ENCODE data around the gene IER5L.

IER5L gene

DNA sequence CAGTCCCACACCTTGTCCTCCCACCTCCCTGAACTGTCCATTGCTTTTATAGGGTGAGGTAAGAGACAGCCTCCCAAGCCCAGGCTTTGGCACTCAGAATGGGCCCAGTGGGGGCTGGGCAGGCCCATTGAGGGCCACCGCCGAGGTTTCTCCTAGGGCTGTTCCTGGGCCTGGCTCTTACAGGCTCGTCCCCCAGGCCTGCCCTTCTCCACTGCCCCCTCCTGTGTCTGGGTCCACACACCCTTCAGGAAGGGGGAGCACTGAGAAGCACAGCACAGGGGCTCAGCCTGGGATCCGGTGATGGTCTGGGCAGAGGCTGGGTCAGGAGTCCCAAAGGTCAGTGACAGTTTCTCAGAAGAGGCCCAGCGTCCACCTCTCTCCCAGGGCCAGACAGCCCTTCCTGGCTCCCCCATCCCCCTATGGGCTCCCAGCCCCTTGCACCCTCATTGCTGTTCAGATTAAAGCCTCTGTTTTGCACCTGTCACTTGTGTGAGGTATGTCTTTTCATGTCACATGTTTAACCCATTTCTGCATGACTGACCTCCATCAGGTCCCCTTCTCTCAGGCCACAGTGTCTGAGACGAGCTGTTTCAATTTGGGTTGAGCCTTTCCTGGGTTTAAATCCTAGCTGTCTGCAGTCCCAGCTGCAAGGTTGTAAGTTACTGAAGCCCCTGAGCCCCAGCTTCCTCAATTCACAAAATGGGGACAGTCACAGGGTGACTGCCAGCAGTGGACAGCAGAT lies 29.4 kb downstream of the IER5L start:
- in situ Hi-C loops (cut with HindIII; ENCODE audit: low pct_ligation_motif_present, low pct_unique_long_range_greater_than_20kb, low sequenced_read_pairs) = no loop called here
- no peak for DNase-seq

DNA sequence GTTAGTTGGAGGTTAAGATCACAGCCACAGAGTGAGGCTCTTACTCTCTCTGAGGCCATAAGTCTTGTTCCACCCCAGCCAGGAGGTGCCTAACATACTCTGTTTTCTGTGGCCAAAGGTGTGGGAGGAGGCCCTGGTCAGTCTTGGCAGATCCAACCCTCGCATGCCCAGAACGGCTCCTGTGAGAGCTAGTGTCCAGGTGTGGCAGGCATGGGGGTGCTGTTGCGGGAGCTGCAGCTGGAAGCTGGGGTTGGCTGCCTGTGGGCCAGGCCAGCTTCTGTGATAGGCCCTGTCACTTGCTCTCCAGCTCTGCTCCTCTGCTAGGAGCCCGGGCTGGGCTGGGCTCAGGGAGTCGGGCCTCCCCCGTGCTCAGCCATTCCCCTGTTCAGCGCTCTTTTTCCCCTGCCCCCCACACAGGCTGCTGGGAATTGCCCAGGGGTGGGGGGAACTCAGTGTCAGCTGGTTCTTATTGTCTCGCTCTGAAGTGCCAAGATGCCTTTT lies 31.6 kb downstream of the IER5L start:
- DNase-seq = no peak
- in situ Hi-C loops (cut with HindIII; ENCODE audit: low pct_ligation_motif_present, low pct_unique_long_range_greater_than_20kb, low sequenced_read_pairs) = no loop called here

DNA sequence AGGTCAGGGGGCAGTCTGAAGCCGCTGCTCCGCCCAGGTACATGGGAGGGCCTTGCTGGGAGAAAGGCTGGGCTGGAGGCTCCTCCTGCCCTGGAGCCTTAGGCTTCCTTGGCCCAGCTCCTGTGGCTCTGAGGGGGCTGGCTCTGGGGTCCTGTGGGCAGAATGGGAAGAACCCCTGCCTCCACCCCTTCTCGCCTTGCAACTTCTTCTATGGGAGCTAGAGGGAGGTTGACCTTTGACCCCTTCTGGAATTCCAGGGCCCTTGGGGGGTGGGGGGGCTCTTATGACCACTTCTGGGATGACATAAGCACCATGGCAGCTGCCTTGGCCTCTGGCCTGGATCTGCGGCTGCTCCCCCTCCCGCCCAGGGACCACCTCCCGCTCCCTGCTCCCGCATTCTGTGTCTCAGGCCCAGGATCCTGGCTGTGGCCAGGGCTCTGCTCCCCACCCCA lies 32.2 kb downstream of the IER5L start:
- in situ Hi-C loops (cut with HindIII; ENCODE audit: low pct_ligation_motif_present, low pct_unique_long_range_greater_than_20kb, low sequenced_read_pairs) = no loop called here

DNA sequence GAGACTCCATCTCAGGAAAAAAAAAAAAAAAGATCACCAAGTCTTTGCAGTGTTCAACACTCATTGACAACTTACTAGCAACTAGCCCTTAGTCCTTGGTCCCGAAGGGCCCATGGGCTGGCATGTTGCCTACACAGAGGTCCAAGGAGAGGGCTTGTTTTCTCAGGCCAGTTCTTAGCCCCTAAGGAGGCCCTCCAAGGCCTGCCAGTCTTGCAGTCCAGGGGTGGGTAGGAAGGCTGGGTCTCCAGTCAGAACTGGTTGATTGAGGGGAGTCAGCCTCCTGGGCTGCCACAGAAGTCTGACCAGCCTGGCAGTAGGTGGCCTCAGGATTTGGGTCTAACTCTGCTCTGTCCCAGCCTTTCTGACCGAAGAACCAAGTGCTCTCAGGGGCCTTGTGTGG lies 32.7 kb downstream of the IER5L start:
- in situ Hi-C loops (cut with HindIII; ENCODE audit: low pct_ligation_motif_present, low pct_unique_long_range_greater_than_20kb, low sequenced_read_pairs) = no loop called here

More for the DNA sequence above, 32.2 kb downstream of the IER5L start:
- no peak for DNase-seq

DNA sequence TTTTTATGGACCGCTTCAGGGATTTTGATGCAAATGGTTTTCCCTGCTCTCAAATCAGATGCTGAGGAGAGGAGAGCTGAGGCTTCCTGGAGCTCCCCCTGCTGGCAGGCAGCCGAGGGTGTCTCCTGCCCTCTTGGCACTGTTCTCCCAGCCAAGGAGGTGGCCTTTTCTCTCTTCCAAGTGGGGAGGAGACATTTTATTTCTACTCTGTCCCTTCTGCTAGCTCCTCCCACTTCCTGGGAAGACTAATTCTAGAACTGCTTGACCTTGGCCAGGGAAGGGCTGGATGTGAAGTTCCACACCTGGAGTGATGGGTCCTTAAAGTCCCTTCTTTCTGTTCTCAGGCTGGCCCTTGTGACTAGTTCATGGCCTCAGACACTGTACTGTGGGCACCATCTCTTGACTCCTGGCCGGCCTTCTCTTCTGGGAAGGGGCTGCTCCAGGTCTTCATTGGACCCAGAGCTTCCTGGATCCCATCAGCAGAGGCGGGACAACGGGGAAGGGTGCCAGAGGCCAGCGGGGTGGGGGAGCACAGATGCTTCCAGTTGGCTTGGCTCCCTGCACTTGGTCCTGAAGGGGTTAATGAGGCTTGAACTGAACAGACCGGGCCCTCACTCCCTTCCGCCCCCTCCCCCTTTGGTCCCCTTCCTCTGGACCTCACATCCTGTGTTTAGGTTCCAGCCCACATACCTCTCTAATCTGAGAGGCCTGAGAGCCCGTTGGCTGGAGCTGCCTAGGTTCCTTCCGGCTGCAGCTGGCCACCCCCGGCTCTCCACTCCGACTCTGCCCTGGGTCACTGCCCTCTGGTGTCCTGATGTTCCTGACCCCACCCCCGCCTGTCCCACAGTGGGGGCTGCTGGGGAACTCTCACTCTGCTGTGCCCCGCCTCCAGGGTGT lies 34.8 kb downstream of the IER5L start:
- in situ Hi-C loops (cut with HindIII; ENCODE audit: low pct_ligation_motif_present, low pct_unique_long_range_greater_than_20kb, low sequenced_read_pairs) = no loop called here
- DNase-seq = peak; percentile 80

More for the DNA sequence above, 32.7 kb downstream of the IER5L start:
- no peak for DNase-seq

DNA sequence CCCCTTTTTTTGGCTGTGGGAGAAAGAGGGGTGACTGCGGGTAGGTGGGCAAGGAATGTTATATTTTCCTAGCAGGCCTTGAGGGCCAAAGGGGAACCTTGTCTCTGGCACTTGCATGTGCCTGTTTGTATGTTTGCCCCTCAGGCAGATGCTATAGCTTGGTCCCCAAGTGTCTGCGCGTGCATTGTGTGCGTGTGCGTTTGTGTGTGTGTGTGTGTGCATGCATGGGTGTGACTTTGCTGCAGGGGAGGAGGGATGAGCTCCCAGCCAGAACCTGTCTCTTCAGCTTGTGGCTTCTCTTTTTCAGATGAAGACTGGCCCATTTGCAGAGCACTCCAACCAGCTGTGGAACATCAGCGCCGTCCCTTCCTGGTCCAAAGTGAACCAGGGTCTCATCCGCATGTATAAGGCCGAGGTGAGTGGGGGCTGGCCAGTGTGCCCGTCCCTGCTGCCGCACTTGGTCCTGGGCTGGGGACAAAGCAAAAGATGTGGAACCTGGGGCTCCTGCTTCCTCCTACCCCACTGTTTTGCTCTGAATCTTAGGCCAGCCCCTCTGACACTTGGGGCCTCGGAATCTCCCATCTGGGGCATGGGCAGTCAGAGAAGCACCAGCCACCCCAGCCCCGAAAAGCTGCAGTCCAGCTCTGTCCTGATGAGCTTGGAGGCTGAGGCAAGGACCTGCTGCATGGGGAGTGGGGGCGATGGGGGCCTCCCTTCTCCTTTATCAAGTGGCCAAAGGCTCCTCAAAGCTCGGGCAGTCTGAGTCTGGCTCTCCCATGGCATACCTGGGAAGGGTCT lies 35.7 kb downstream of the IER5L start:
- no peak for DNase-seq
- in situ Hi-C loops (cut with HindIII; ENCODE audit: low pct_ligation_motif_present, low pct_unique_long_range_greater_than_20kb, low sequenced_read_pairs) = no loop called here

DNA sequence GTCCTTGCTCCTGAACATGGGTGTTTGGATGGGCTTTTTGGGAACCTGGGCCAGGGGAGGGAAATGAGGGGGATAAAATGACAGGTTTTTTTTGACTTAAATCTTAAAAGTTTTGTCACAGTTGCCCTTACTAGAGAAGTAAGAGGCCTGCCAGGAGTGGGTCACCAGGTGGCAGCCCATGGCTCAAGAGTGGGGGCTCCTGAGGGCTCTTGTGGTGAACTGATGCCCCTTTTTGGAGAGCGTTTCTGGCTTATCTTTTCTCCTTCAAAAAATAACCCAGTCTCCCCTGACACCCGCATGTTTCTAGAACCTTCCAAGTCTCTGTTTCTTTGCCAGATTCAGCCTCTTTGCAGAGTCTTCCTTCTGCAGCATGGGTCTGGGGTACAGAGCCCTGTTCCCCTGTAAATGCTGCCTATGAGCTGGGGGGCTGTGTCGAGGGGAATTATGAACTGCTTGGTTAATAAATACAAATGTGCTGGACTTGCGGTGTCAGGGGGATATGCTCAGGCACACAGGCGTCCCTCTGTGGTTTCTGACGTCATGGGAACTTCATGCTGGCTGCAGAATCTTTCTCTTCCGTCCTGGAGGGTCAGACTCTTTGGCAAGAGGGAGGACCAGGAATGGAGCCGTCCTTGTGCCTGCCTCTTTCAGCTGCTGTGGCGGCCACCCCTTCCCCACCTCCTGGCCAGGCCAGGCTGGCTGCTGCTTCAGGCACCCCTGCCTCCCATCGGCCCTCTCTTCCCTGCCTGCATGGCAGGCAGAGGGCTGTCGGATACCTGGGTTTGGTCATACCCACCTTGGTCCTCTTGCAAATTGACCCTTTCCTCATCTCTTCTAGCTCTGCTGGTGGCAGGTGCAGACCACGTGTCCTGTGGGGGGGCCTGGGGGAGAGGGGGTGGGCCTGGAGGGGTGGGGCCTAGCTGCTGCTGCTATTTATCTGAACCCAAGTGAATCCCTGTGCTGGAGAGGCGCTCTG lies 36.7 kb downstream of the IER5L start:
- peak; percentile 83 for DNase-seq
- in situ Hi-C loops (cut with HindIII; ENCODE audit: low pct_ligation_motif_present, low pct_unique_long_range_greater_than_20kb, low sequenced_read_pairs) = no loop called here

DNA sequence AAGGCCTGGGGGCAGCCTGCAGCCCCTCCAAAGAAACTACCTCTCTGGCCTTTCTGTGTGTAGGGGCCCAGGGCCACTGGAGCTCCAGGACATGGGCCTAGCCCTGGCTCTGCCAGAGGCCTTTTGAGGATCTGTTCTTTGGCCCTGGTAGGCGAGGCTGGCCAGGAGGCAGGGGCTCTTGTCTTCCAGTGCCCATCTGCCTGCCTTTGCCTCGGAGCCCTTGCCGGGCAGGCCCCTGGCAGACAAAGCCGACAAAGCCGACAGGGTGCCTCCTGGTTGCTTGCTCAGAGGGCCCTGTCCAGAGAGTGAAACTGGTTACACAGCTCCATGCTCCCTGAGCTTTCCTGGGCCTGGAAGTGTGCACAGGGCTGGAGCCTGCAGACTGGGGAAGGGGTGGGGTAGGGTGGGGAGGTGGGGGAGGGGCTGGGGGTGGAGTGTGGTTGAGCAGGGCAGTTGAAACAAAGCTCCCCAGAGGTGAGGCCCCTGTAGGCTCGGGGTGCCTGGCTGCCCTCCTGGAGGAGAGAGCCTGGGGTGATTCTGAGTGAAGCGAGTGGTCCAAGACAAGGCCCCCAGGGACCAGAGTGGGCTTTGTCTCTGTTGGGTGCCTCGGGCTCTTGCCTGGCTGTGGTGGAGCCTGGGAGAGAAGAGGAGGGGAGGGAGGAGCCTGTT lies 37.5 kb downstream of the IER5L start:
- DNase-seq = peak; percentile 39
- in situ Hi-C loops (cut with HindIII; ENCODE audit: low pct_ligation_motif_present, low pct_unique_long_range_greater_than_20kb, low sequenced_read_pairs) = no loop called here

DNA sequence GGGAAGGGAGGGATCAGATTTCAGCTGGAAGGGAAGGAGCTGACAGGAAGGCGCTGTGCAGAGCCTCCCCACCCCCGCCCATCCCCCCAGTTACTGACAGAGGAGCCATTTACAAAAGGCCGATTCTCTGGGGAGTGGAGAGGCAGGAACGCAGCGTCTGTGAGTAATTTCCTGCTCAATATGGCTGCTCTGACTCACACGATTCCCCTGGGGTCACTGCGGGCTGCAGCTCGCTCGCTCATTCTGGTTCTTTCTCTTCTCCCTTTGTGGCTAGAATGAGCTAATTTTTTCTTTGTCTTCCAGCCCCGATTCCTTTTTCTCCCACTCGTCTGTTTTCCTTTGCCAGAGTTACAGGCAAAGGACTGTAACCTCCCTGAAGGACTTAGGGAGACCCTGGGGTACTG lies 38.1 kb downstream of the IER5L start:
- peak; percentile 97 for DNase-seq
- in situ Hi-C loops (cut with HindIII; ENCODE audit: low pct_ligation_motif_present, low pct_unique_long_range_greater_than_20kb, low sequenced_read_pairs) = no loop called here

DNA sequence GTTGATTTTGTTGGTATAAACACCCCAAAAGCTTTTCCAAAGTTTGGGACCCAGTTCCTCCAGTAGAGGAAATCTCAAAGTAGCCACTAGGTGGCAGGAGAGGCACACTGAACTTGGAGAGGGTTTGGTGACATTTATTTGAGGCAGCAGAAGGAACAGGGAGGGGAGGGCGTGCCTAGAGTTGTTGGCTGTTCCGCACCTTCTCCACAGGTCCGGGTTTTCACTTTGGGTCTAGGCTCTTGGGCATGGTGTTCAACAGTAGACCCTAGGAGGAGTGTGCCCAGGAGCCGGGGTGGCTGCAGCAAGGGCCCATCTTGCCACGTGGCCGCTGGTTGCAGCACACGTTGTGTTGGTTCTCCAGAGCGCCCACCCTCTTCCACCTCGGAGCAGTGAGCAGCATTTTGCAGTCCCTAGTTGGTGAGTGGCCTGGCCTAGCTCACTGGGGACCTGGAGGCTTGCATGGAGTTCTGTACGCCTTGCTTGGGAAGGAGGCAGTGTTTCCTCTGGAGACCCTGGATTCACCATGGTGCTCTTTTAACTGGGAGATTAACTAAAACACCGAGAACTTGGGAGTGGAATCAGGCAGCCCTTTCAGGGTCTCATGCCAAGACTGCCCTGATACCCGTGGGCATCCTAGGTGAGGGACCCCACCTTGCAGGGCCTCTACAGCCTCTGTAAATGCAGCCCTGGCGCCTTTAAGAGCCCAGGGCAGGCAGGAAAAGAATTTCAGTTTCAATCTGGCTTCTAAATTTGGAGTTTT lies 38.6 kb downstream of the IER5L start:
- DNase-seq = peak; percentile 79
- in situ Hi-C loops (cut with HindIII; ENCODE audit: low pct_ligation_motif_present, low pct_unique_long_range_greater_than_20kb, low sequenced_read_pairs) = no loop called here

DNA sequence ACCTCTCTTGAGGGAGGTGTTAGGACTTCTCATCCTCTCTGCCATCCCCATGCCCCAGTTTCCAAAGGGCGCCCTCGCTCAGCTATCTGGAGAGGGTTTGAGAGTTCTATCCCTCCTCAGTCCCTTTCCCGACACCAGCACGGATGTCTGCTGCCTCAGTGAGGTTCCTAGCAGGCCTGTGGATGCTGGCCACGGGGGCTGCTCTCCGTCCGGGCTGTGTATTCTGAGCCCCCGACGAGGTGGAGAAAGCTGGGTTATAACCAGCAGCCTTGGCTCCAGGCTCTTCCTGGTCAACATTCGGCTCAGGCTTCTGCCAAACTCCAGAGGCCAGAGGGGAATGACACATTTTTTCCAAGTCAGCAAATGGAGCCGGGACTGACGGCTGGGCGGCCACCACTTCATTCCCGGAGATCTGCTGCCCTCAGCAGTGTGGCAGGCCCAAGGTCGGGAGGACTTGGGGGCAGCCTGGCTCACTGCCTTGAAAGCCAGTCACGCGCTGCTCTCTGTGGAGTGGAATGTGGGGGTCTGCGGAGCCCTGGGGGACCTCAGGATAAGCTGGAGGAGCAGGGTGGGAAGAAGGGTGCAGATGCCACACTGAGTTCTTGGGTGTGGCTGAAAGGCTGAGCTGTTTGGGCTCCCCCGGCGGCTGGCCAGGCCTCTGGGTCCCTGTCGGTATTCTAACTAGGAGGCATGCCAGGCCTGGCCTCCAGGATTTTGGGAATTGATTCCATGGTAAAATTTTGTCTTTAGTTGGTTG lies 39.4 kb downstream of the IER5L start:
- in situ Hi-C loops (cut with HindIII; ENCODE audit: low pct_ligation_motif_present, low pct_unique_long_range_greater_than_20kb, low sequenced_read_pairs) = no loop called here

DNA sequence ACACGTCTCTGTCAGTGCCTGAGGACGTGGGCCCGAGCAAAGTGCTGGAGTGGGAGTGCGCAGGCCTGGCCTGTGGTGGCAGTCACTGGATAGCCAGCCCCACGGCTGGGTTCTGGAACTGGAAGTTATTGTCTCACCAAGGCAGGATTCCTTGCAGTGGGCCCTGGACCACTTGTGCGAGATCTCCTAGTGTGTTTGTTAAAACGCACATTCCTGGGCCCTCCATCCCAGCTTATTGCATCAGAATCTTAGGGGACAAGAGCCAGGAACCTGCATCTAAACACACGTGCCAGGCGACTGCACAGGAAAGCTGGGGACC lies 40.0 kb downstream of the IER5L start:
- no peak for DNase-seq
- in situ Hi-C loops (cut with HindIII; ENCODE audit: low pct_ligation_motif_present, low pct_unique_long_range_greater_than_20kb, low sequenced_read_pairs) = no loop called here

More for the DNA sequence above, 39.4 kb downstream of the IER5L start:
- DNase-seq = no peak

DNA sequence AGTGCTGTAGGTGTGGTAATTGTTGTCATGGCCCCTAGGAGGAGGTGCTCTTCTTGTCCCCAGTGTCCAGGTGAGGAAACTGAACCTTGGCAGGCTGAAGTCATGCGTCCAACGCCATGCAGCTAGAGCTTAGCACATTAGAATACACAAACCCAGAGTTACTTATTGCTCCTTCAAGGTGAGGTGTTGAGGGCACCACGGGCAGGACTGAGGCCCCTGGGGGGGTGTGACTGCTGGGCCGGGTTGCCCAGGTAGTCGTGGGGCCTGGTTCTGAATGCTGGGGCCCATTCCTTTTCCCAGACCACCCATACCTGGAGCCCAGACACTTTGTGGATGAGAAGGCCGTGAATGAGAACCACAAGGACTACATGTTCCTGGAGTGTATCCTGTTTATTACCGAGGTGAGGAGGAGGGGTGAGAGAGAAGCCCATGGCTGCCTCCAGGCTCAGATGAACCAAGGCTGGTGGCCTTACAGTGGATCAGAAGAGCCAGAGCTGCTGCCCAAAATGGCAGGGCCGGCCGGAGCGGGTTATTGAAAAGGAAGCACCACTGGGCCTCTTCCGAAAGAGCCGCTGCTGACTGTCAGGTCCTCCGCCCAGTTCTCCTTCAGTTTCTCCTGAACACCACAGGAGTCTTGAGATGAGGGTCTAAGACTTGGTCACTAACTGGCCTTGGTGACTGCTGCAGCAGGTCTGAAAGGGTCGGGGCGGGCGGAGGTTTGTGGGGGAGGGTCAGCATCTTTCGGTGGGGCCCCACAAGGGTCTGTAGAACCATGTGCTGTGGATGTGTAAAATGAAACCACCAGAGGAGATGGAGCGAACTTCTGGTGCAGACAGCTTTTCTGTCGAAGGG lies 40.5 kb downstream of the IER5L start:
- DNase-seq = no peak
- in situ Hi-C loops (cut with HindIII; ENCODE audit: low pct_ligation_motif_present, low pct_unique_long_range_greater_than_20kb, low sequenced_read_pairs) = no loop called here

DNA sequence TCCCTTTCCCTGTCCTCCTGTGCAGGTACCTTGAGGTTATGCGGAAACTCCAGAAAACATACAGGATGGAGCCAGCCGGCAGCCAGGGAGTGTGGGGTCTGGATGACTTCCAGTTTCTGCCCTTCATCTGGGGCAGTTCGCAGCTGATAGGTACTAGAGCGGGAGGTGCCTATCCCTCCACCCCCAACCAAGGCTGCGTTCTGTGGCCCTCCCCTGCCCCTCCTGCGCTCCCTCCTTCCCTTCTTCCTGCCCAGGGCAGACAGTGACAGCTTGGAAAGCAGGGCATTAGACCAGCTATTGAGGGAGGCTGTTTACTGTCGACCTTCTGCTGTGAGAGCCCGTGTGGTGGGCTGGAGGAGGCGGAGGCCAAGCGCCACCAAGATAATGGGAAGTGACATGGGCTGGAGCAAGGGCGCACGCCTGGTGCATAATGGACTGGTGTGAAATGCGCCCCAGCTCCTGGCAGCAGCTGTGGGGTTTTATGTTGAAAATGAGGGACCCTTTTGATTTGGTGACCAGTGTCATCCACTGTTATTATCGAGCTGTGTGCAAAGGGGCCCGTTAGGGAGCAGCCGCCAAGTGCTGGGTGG lies 41.5 kb downstream of the IER5L start:
- DNase-seq = no peak
- in situ Hi-C loops (cut with HindIII; ENCODE audit: low pct_ligation_motif_present, low pct_unique_long_range_greater_than_20kb, low sequenced_read_pairs) = no loop called here

DNA sequence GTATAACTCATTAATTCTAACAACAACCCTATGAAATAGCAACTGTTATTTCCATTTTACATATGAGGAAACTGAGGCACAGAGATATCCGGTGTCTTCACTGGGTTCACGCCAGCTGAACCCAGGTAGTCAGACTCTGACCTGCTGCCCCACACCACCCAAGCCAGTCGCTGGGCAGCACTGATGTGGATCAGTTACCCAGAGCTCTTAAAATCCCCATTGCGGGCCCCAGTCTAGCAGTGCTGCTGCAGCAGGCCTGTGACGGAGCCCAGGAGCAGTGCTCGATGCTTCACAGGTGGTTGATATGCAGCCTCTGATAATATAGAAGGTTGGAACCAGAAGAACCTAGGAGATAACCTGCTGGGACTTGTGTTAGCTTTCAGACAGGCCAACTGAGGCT lies 42.6 kb downstream of the IER5L start:
- in situ Hi-C loops (cut with HindIII; ENCODE audit: low pct_ligation_motif_present, low pct_unique_long_range_greater_than_20kb, low sequenced_read_pairs) = no loop called here
- no peak for DNase-seq
